Measurements from ENCODE around the gene DPP7. TPM values are rescaled to one million over a fixed set of nuclear protein-coding genes. Genes with fewer than 3 reads are reported as not detected.
A peak's percentile ranks its signal among the peaks of the same experiment; 100 is the strongest.

DPP7 gene
- total and polyA plus RNA-seq, 2 of the 4 experiments (the other 2 are of a cell fraction), result 14.9 to 76.4 TPM

DNA sequence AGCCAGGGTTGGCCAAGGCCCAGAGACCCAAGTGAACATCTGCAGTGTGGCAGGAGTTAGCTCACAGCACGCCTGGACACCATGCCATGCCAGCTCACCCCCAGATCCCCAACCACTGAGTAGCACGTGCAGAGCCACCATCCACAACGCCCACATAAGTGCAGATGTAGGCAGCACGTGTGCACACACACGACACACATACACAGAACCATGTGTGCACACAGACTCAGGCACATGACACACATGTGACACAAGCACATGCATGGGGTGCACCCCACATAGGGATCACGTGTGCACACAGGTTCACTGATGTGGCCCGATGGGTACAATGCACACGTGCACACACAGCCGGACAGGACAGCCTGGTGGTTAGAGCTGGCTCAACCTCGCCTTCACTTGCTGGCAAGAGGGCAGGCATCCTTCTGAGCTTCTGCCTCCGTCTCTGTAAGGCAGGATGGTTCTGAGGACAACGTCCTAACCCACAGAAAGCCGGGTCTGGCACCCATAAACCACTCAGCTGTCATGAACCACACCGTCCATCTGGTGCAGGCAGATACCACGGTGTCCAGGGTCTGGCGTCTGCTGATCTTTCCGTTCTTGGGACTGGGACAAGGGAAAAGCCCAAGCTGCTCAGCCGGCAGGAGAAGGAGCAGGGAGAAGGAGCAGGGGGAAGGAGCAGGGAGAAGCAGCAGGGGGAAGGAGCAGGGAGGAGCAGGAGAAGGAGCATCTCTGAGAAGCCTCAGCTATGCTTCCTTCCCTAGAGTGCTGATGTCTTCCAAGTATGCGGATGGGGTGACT is 43.3 kb upstream of the DPP7 start (continued):
- TF ChIP-seq, protein P1, sequence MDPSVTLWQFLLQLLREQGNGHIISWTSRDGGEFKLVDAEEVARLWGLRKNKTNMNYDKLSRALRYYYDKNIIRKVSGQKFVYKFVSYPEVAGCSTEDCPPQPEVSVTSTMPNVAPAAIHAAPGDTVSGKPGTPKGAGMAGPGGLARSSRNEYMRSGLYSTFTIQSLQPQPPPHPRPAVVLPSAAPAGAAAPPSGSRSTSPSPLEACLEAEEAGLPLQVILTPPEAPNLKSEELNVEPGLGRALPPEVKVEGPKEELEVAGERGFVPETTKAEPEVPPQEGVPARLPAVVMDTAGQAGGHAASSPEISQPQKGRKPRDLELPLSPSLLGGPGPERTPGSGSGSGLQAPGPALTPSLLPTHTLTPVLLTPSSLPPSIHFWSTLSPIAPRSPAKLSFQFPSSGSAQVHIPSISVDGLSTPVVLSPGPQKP (IDR thresholded peaks at IDR 0.05; ENCODE audit: borderline replicate concordance, low read depth, low read length), result no peak

- Histone ChIP-seq H2BK15ac (ENCODE audit: low read depth, low read length) (no peak overlapping the region), H4K5ac (ENCODE audit: low read depth, low read length) (no peak overlapping the region), H3K27ac (ENCODE audit: insufficient read depth, low read length) (no peak overlapping the region), H2BK5ac (ENCODE audit: low read depth, low read length, poor library complexity, severe bottlenecking) (no peak overlapping the region), H3K4ac (ENCODE audit: low read depth, low read length) (no peak overlapping the region), H3K4me1 (ENCODE audit: control insufficient read depth, insufficient read depth, low read length) (peaks cover 2% of the 10 kb centered on the region; the same call in 1 of the 2 replicates), H4K8ac (ENCODE audit: low read depth in 2 of 2, low read length in 2 of 2) (no peak overlapping the region), H2AK5ac (ENCODE audit: low read depth, low read length) (no peak overlapping the region), H3K4me2 (ENCODE audit: low read depth, low read length) (peak overlapping the region; percentile 94), H3K56ac (ENCODE audit: extremely low read depth, insufficient read depth, low read length) (no peak overlapping the region), H4K20me1 (ENCODE audit: insufficient read depth, low read length) (0 out of 2 replicates have a peak, but pooled peaks cover 5% of the 10 kb centered on the region), H3K27me3 (ENCODE audit: control insufficient read depth, insufficient read depth, low read length) (peaks cover 49% of the 10 kb centered on the region), H3K9me3 (ENCODE audit: control insufficient read depth, insufficient read depth, low read length) (no peaks in the 10 kb centered on the region), H2BK20ac (ENCODE audit: low read depth, low read length) (no peak overlapping the region), H3K9me1 (ENCODE audit: insufficient read depth, low read length) (peaks cover 8% of the 10 kb centered on the region), H3K4me3 (ENCODE audit: insufficient read depth, low read depth, low read length) (peak overlapping the region; percentile 51), H3K18ac (ENCODE audit: low read depth, low read length) (no peak overlapping the region), H3K36me3 (ENCODE audit: control insufficient read depth, insufficient read depth, low read length) (no peaks in the 10 kb centered on the region), H2BK120ac (ENCODE audit: low read depth, low read length) (no peak overlapping the region), H3K79me1 (ENCODE audit: low read depth in 1 of 2, low read length in 2 of 2) (no peaks in the 10 kb centered on the region), H3K9ac (ENCODE audit: low read depth, low read length) (no peak overlapping the region), H4K91ac (ENCODE audit: insufficient read depth, low read depth, low read length) (no peak overlapping the region), H3K23ac (ENCODE audit: low read depth, low read length) (no peak overlapping the region), H2AK9ac (replicated peaks; ENCODE audit: low read depth, low read length, poor library complexity) (peak overlapping the region; percentile 88), H2AFZ (replicated peaks; ENCODE audit: low read length, poor library complexity) (peak overlapping the region; percentile 95), H3K14ac (replicated peaks; ENCODE audit: low read depth, low read length) (no peak overlapping the region)
- dilution Hi-C loops (cut with HindIII; ENCODE audit: low sequenced_read_pairs, unreplicated experiment) (no loop called here), in situ Hi-C loops (cut with MboI; ENCODE audit: low sequenced_read_pairs) (no loop called here), intact Hi-C loops (cut with micrococcal nuclease) (no loop called here)
- ChIA-PET POLR2A (ENCODE audit: unreplicated experiment) (no interaction called here), CTCF (no interaction called here)
- TF ChIP-seq RCOR1 (IDR thresholded peaks at IDR 0.05; ENCODE audit: insufficient replicate concordance, low read length) (no peak), RFX5 (IDR thresholded peaks at IDR 0.05; ENCODE audit: low read depth, low read length) (no peak), RAD21 (IDR thresholded peaks at IDR 0.05; ENCODE audit: low read length) (no peak), CEBPB (IDR thresholded peaks at IDR 0.05; ENCODE audit: low read depth, low read length) (no peak), MAFK (IDR thresholded peaks at IDR 0.05; ENCODE audit: low read depth, low read length) (no peak)
- TF ChIP-seq, protein P2, sequence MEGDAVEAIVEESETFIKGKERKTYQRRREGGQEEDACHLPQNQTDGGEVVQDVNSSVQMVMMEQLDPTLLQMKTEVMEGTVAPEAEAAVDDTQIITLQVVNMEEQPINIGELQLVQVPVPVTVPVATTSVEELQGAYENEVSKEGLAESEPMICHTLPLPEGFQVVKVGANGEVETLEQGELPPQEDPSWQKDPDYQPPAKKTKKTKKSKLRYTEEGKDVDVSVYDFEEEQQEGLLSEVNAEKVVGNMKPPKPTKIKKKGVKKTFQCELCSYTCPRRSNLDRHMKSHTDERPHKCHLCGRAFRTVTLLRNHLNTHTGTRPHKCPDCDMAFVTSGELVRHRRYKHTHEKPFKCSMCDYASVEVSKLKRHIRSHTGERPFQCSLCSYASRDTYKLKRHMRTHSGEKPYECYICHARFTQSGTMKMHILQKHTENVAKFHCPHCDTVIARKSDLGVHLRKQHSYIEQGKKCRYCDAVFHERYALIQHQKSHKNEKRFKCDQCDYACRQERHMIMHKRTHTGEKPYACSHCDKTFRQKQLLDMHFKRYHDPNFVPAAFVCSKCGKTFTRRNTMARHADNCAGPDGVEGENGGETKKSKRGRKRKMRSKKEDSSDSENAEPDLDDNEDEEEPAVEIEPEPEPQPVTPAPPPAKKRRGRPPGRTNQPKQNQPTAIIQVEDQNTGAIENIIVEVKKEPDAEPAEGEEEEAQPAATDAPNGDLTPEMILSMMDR (conservative IDR thresholded peaks at IDR 0.05; ENCODE audit: low read depth, low read length), result no peak
- BruUV-seq (replicated peaks), result no TSS peak
- peak; percentile 21 for DNase-seq
- 9% methylated on average over 26 of the region's 65 CpGs; no CpG with 5 or more reads in 1 of the 2 experiments for WGBS, 2 experiments (ENCODE audit: extremely low coverage in 2 of 2, insufficient read length in 1 of 2)
- ATAC-seq (ENCODE audit: low read depth), result peak; percentile 94
Observed at GRCh38 chr9:137156567-137157375, 42.2 kb upstream of the DPP7 start.

Data from IMR-90 (cell line).